Measurements from ENCODE around the gene FAM186B.
A peak's percentile ranks its signal among the peaks of the same experiment; 100 is the strongest.
"Not testable (repeated sequence)": the region's sequence is repeated elsewhere in the genome, so short reads cannot be mapped to it uniquely, and the experiment has no call there.

Gene FAM186B

GRCh38 chr12:49635036-49635435 lies 29.6 kb upstream of the FAM186B start:
- no peak for DNase-seq

- no peak for DNase-seq
Observed at GRCh38 chr12:49633703-49634345, 28.4 kb upstream of the FAM186B start.

- no peak for DNase-seq
Observed at GRCh38 chr12:49632986-49633702, 27.7 kb upstream of the FAM186B start.

GRCh38 chr12:49632401-49632800 lies 27.0 kb upstream of the FAM186B start:
- no peak for DNase-seq

- DNase-seq = no peak
Observed at GRCh38 chr12:49631336-49631907, 26.0 kb upstream of the FAM186B start.

GRCh38 chr12:49627752-49628360 lies 22.4 kb upstream of the FAM186B start:
- no peak for DNase-seq

- no peak for DNase-seq
Observed at GRCh38 chr12:49626836-49627235, 21.4 kb upstream of the FAM186B start.

- peak in 1 of 2 donors; percentile 38 for DNase-seq
Observed at GRCh38 chr12:49626169-49626835, 20.9 kb upstream of the FAM186B start.

GRCh38 chr12:49624921-49625577 lies 19.6 kb upstream of the FAM186B start:
- no peak for DNase-seq

GRCh38 chr12:49623142-49623904 lies 17.9 kb upstream of the FAM186B start, which contains the start of gene PRPF40B:
Gene PRPF40B (plus strand): TSS chr12:49623561. CDS start chr12:49623591, 30 bp downstream.
- peak; percentile 88 to 91 for DNase-seq

GRCh38 chr12:49622501-49623141 lies 17.2 kb upstream of the FAM186B start:
- DNase-seq = peak in 1 of 2 donors; percentile 78

GRCh38 chr12:49621651-49622500 lies 16.4 kb upstream of the FAM186B start:
- peak in 1 of 2 donors; percentile 30 for DNase-seq

GRCh38 chr12:49619286-49619685 lies 13.8 kb upstream of the FAM186B start:
- DNase-seq = no peak

- DNase-seq = no peak
Observed at GRCh38 chr12:49618576-49618975, 13.1 kb upstream of the FAM186B start.

- no peak for DNase-seq
Observed at GRCh38 chr12:49616533-49617219, 11.2 kb upstream of the FAM186B start.

- no peak for DNase-seq
Observed at GRCh38 chr12:49615725-49616124, 10.3 kb upstream of the FAM186B start.

- no peak for DNase-seq
Observed at GRCh38 chr12:49612210-49612609, 6.8 kb upstream of the FAM186B start.

GRCh38 chr12:49610785-49611184 lies 5.3 kb upstream of the FAM186B start:
- DNase-seq = not testable (repeated sequence)

GRCh38 chr12:49609875-49610154 lies 4.4 kb upstream of the FAM186B start:
- DNase-seq = no peak
